ENCODE results near the gene AOAH.

Gene AOAH

GRCh38 chr7:36615852-36616540 lies 108.3 kb downstream of the AOAH start:
- no peak for DNase-seq (ENCODE audit: low read depth in 1 of 2, low spot score in 1 of 2)
- Histone ChIP-seq H3K27me3 (ENCODE audit: insufficient read depth, poor library complexity, severe bottlenecking) (no peaks in the 10 kb centered on the region), H3K4me3 (replicated peaks; ENCODE audit: insufficient read depth, low read length) (no peak overlapping the region), H3K27ac (replicated peaks) (no peak overlapping the region)
- TF ChIP-seq, protein P1, sequence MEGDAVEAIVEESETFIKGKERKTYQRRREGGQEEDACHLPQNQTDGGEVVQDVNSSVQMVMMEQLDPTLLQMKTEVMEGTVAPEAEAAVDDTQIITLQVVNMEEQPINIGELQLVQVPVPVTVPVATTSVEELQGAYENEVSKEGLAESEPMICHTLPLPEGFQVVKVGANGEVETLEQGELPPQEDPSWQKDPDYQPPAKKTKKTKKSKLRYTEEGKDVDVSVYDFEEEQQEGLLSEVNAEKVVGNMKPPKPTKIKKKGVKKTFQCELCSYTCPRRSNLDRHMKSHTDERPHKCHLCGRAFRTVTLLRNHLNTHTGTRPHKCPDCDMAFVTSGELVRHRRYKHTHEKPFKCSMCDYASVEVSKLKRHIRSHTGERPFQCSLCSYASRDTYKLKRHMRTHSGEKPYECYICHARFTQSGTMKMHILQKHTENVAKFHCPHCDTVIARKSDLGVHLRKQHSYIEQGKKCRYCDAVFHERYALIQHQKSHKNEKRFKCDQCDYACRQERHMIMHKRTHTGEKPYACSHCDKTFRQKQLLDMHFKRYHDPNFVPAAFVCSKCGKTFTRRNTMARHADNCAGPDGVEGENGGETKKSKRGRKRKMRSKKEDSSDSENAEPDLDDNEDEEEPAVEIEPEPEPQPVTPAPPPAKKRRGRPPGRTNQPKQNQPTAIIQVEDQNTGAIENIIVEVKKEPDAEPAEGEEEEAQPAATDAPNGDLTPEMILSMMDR (IDR thresholded peaks at IDR 0.05; ENCODE audit: insufficient read depth, low read length), result no peak
- TF ChIP-seq GABPA (IDR thresholded peaks at IDR 0.05; ENCODE audit: low read depth), result no peak
- TF ChIP-seq SPI1 (IDR thresholded peaks at IDR 0.05; ENCODE audit: borderline replicate concordance, low read depth), result no peak
- TF ChIP-seq REST (IDR thresholded peaks at IDR 0.05; ENCODE audit: insufficient replicate concordance, low read depth), result no peak
- TF ChIP-seq POLR2AphosphoS5 (IDR thresholded peaks at IDR 0.05; ENCODE audit: low read depth), result no peak

DNA sequence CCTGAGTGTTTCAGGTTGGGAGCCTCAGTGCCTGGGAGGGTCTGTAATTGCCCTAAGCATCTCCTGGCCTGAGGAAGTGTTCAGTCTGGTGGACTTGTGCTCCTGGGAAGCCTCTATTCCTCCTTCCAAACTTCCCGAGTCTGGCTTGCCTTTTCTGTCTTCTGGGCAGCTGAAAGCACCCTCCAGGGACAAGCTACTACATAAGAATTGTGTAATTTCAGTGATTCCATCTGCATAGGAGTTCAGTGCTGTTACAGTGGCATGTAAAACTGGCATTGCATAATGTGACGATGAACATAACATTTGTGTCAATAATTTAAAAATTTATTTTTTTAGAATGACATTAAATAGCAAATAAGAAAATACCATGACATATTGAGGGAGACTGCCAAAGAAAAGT lies 109.3 kb downstream of the AOAH start:
- no peak for TF ChIP-seq GABPA (IDR thresholded peaks at IDR 0.05; ENCODE audit: low read depth)
- TF ChIP-seq REST (IDR thresholded peaks at IDR 0.05; ENCODE audit: insufficient replicate concordance, low read depth), result no peak
- no peak for TF ChIP-seq SPI1 (IDR thresholded peaks at IDR 0.05; ENCODE audit: borderline replicate concordance, low read depth)
- no peak for TF ChIP-seq POLR2AphosphoS5 (IDR thresholded peaks at IDR 0.05; ENCODE audit: low read depth)
- TF ChIP-seq, protein P1 (IDR thresholded peaks at IDR 0.05; ENCODE audit: insufficient read depth, low read length), result no peak
- Histone ChIP-seq H3K27me3 (ENCODE audit: insufficient read depth, poor library complexity, severe bottlenecking) (no peaks in the 10 kb centered on the region), H3K4me3 (replicated peaks; ENCODE audit: insufficient read depth, low read length) (no peak overlapping the region), H3K27ac (replicated peaks) (no peak overlapping the region)
- DNase-seq (ENCODE audit: low read depth in 1 of 2, low spot score in 1 of 2), result peak in 1 of 2 experiments; percentile 28

DNA sequence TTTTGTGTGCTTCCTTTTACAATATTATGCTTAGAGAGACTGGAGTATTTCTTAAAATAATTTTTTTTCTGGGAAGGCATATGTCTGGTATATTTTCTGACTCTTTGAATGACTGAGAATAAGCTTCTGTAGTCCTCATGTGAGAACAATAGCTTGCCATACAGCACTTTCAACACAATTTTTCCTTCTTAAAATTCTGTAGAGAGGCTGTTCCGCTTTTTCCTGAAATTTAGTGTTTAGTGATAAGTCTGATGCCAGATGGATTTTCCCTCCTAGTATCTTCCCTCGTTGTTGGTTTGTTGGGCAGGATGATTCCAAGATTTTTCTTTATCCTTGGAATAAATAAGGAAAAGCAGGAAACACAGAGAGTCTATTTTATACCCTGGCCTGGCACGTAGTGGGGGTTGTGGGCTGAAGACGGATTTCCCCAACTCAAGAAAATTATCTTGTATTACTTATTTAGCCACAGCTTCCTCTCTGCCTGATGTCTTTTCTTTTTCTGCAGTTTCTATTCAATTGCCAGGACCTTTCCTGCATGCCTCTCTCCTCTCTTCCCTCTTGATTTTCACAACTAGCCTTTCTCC lies 111.2 kb downstream of the AOAH start:
- H3K27ac ChIP-seq (replicated peaks), result peak overlapping the region; percentile 23
- H3K4me3 ChIP-seq (replicated peaks; ENCODE audit: insufficient read depth, low read length), result no peak overlapping the region
- H3K27me3 ChIP-seq (ENCODE audit: insufficient read depth, poor library complexity, severe bottlenecking), result no peaks in the 10 kb centered on the region
- peak in 1 of 2 experiments; percentile 39 for DNase-seq (ENCODE audit: low read depth in 1 of 2, low spot score in 1 of 2)
- TF ChIP-seq SPI1 (IDR thresholded peaks at IDR 0.05; ENCODE audit: borderline replicate concordance, low read depth), result peak; percentile 86
- TF ChIP-seq, protein P1 (IDR thresholded peaks at IDR 0.05; ENCODE audit: insufficient read depth, low read length), result no peak
- TF ChIP-seq GABPA (IDR thresholded peaks at IDR 0.05; ENCODE audit: low read depth), result no peak
